ENCODE data around the gene UBE3D.

GRCh38 chr6:82958551-82958950 lies 107.1 kb downstream of the UBE3D start:
- TF ChIP-seq CTCF (IDR thresholded peaks at IDR 0.05), result no peak
- TF ChIP-seq EZH2 (IDR thresholded peaks at IDR 0.05; ENCODE audit: borderline replicate concordance, insufficient read depth, low read depth, low read length, poor library complexity, severe bottlenecking), result no peak

All from B cell (primary cell).